ENCODE data around the gene ADAMTS16.

DNA sequence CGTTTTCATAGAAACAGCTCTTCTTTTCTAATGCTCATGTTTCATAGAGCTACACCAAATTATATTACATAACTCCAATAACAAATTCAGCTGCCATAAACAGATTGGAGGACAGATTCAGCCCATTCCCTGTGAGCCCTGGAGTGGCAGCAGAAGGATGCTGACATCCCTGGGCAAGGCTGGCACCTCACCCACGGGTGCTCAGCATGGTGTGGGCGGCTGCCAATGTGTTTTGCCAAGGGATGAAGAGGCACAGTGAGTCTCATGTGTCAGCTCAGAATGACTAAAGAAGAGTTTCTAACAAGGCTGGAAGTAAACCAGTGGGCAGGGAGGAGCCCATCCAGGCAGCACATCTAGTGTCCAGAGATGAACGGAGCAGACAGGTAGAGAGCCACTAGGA lies 155.2 kb downstream of the ADAMTS16 start:
- TF ChIP-seq CTCF (conservative IDR thresholded peaks at IDR 0.05 in 1 of 2, IDR thresholded peaks at IDR 0.05 in 1 of 2; ENCODE audit: extremely low read depth in 1 of 2, insufficient read depth in 1 of 2, low read depth in 1 of 2, low read length in 2 of 2): no peak
- no peak for TF ChIP-seq EZH2 (IDR thresholded peaks at IDR 0.05; ENCODE audit: borderline replicate concordance, low read length)

All from mammary epithelial cell (primary cell).